ENCODE measurements around the gene TCTN1. TPM values are rescaled to one million over a fixed set of nuclear protein-coding genes. Genes with fewer than 3 reads are reported as not detected.
A peak's percentile ranks its signal among the peaks of the same experiment; 100 is the strongest.
"Not testable (repeated sequence)": the region's sequence is repeated elsewhere in the genome, so short reads cannot be mapped to it uniquely, and the experiment has no call there.

Gene TCTN1
- total RNA-seq, 1 donor from 2014 or later, result 6.6 TPM

GRCh38 chr12:110577864-110578693 lies 35.9 kb upstream of the TCTN1 start:
- peaks cover 63% of the 10 kb centered on the region for H3K4me1 Mint-ChIP-seq (ENCODE audit: low read depth)
- peak overlapping the region; percentile 96 for H3K27ac Mint-ChIP-seq
- peak overlapping the region; percentile 98 for H3K4me3 Mint-ChIP-seq (ENCODE audit: low read depth)
- peak; percentile 50 for DNase-seq (ENCODE audit: low spot score)
- H3K36me3 Mint-ChIP-seq (ENCODE audit: low read depth), result peaks cover 49% of the 10 kb centered on the region
- intact Hi-C loops (cut with micrococcal nuclease), result loop anchor here (1.0 to 10.0 kb wide), 7 partner anchors 13 to 857 kb away; partner anchors contain the start of genes RAD9B and VPS29
- no peaks in the 10 kb centered on the region for H3K27me3 Mint-ChIP-seq (ENCODE audit: low read depth)
- H3K9me3 Mint-ChIP-seq, result peaks cover 4% of the 10 kb centered on the region

- Mint-ChIP-seq H3K4me1 (ENCODE audit: low read depth) (peaks cover 70% of the 10 kb centered on the region), H3K27me3 (ENCODE audit: low read depth) (no peaks in the 10 kb centered on the region), H3K4me3 (ENCODE audit: low read depth) (peak overlapping the region; percentile 98), H3K27ac (peak overlapping the region; percentile 96), H3K9me3 (no peaks in the 10 kb centered on the region), H3K36me3 (ENCODE audit: low read depth) (peaks cover 45% of the 10 kb centered on the region)
- intact Hi-C loops (cut with micrococcal nuclease), result loop anchor here (1.0 to 10.0 kb wide), 7 partner anchors 12 to 856 kb away; partner anchors contain the start of genes RAD9B and VPS29
- DNase-seq (ENCODE audit: low spot score), result no peak
Measured at GRCh38 chr12:110578694-110579534, 35.0 kb upstream of the TCTN1 start.

- peaks cover 74% of the 10 kb centered on the region for H3K4me1 Mint-ChIP-seq (ENCODE audit: low read depth)
- peaks cover 40% of the 10 kb centered on the region for H3K36me3 Mint-ChIP-seq (ENCODE audit: low read depth)
- intact Hi-C loops (cut with micrococcal nuclease), result loop anchor here (2.0 to 10.0 kb wide), 4 partner anchors 77 to 855 kb away; partner anchors contain the start of genes ATP2A2, RAD9B and VPS29
- H3K27me3 Mint-ChIP-seq (ENCODE audit: low read depth), result no peaks in the 10 kb centered on the region
- H3K4me3 Mint-ChIP-seq (ENCODE audit: low read depth), result peak overlapping the region; percentile 98
- no peak for DNase-seq (ENCODE audit: low spot score)
- peak overlapping the region; percentile 96 for H3K27ac Mint-ChIP-seq
- H3K9me3 Mint-ChIP-seq, result no peaks in the 10 kb centered on the region
Measured at GRCh38 chr12:110579535-110580253, 34.2 kb upstream of the TCTN1 start.

- Mint-ChIP-seq H3K9me3 (no peaks in the 10 kb centered on the region), H3K4me3 (ENCODE audit: low read depth) (peak overlapping the region; percentile 98), H3K4me1 (ENCODE audit: low read depth) (peaks cover 70% of the 10 kb centered on the region), H3K27me3 (ENCODE audit: low read depth) (no peaks in the 10 kb centered on the region), H3K27ac (peak overlapping the region; percentile 96), H3K36me3 (ENCODE audit: low read depth) (peaks cover 27% of the 10 kb centered on the region)
- no peak for DNase-seq (ENCODE audit: low spot score)
- intact Hi-C loops (cut with micrococcal nuclease), result loop anchor here (1.0 to 5.0 kb wide), 3 partner anchors 61 to 300 kb away; partner anchors contain the start of genes ATP2A2, FAM216A and GPN3
Measured at GRCh38 chr12:110581931-110582275, 32.0 kb upstream of the TCTN1 start.

GRCh38 chr12:110582276-110583136 lies 31.4 kb upstream of the TCTN1 start:
- peak overlapping the region; percentile 98 for H3K4me3 Mint-ChIP-seq (ENCODE audit: low read depth)
- H3K36me3 Mint-ChIP-seq (ENCODE audit: low read depth), result peaks cover 27% of the 10 kb centered on the region
- no peaks in the 10 kb centered on the region for H3K9me3 Mint-ChIP-seq
- H3K27ac Mint-ChIP-seq, result peak overlapping the region; percentile 96
- intact Hi-C loops (cut with micrococcal nuclease), result loop anchor here (1.0 to 5.0 kb wide), 3 partner anchors 62 to 300 kb away; partner anchors contain the start of genes ATP2A2, FAM216A and GPN3
- H3K27me3 Mint-ChIP-seq (ENCODE audit: low read depth), result no peaks in the 10 kb centered on the region
- peak; percentile 62 for DNase-seq (ENCODE audit: low spot score)
- peaks cover 68% of the 10 kb centered on the region for H3K4me1 Mint-ChIP-seq (ENCODE audit: low read depth)

GRCh38 chr12:110583137-110584059 lies 30.5 kb upstream of the TCTN1 start, which contains the start of gene PPTC7:
TSS of gene PPTC7 (minus strand) at chr12:110583318. CDS start at chr12:110583031, 287 bp downstream.
- DNase-seq (ENCODE audit: low spot score), result peak; percentile 91
- Mint-ChIP-seq H3K4me3 (ENCODE audit: low read depth) (peak within 1 kb of the TSS; percentile 98), H3K27me3 (ENCODE audit: low read depth) (no peaks in the 10 kb centered on the region), H3K27ac (peak within 1 kb of the TSS; percentile 96), H3K36me3 (ENCODE audit: low read depth) (peaks cover 27% of the 10 kb centered on the region), H3K4me1 (ENCODE audit: low read depth) (peaks cover 61% of the 10 kb centered on the region), H3K9me3 (no peaks in the 10 kb centered on the region)
- intact Hi-C loops (cut with micrococcal nuclease), result loop anchor here (2.0 to 5.0 kb wide), 2 partner anchors 63 to 301 kb away; partner anchors contain the start of gene ATP2A2

DNA sequence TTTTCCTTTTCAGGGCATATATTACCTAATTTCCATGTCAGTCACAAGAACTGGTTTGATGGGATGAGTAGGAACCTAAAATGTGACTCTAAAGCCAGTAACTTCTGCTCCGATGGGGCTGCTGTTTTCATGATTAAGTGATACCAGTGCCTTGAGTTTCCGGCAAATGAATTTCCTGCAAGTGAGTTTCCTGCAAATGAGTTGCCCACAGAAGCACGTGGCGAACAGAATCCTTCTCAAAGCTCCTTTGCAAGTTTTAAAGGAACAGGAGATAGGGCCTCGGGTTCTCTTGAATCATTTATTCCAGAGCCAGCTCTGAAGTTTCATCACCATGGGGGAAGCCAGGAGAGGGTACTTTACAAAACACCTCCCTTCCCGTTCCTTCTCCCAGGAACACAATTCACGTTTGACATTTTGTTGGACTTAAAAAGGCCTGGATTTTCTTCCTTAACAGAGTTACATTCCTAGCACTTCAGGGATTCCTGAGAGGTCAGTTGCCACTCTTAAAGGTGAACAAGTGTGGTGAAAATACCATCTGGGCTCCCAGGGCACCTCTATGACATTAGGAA lies 28.6 kb upstream of the TCTN1 start:
- peak overlapping the region; percentile 72 for H3K4me3 Mint-ChIP-seq (ENCODE audit: low read depth)
- H3K27me3 Mint-ChIP-seq (ENCODE audit: low read depth), result no peaks in the 10 kb centered on the region
- peaks cover 16% of the 10 kb centered on the region for H3K36me3 Mint-ChIP-seq (ENCODE audit: low read depth)
- H3K4me1 Mint-ChIP-seq (ENCODE audit: low read depth), result peaks cover 46% of the 10 kb centered on the region
- H3K27ac Mint-ChIP-seq, result peak overlapping the region; percentile 92
- intact Hi-C loops (cut with micrococcal nuclease), result no loop called here
- H3K9me3 Mint-ChIP-seq, result no peaks in the 10 kb centered on the region
- peak; percentile 24 for DNase-seq (ENCODE audit: low spot score)

- H3K27ac Mint-ChIP-seq; H3K27me3 Mint-ChIP-seq (ENCODE audit: low read depth); H3K36me3 Mint-ChIP-seq (ENCODE audit: low read depth); H3K9me3 Mint-ChIP-seq; H3K4me3 Mint-ChIP-seq (ENCODE audit: low read depth); intact Hi-C loops (cut with micrococcal nuclease); DNase-seq (ENCODE audit: low spot score): not testable (repeated sequence)
- H3K4me1 Mint-ChIP-seq (ENCODE audit: low read depth), result peaks cover 46% of the 10 kb centered on the region
Measured at GRCh38 chr12:110587102-110587501, 26.8 kb upstream of the TCTN1 start.

DNA sequence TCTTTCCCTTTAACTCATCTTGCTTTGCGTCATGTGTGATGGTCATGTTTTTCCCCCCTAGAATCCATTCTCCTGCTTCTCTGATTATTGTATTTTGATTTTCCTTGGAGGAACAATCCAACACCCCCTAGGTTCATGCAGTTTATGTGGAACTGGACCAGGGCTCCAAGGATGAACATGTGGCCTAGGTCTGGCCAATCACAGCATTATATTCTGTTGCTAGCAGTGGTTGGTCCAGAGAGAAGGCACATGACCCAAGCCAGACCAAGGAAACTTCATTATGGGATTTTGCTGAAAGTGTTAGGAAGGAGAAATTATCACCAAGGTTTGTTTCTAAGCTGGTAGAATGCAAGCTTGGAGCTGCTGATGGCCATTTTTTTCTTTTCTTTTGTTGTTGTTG lies 23.9 kb upstream of the TCTN1 start:
- intact Hi-C loops (cut with micrococcal nuclease), result no loop called here
- Mint-ChIP-seq H3K4me1 (ENCODE audit: low read depth) (peaks cover 28% of the 10 kb centered on the region), H3K36me3 (ENCODE audit: low read depth) (no peaks in the 10 kb centered on the region), H3K4me3 (ENCODE audit: low read depth) (no peak overlapping the region), H3K27ac (peak overlapping the region; percentile 84), H3K9me3 (no peaks in the 10 kb centered on the region), H3K27me3 (ENCODE audit: low read depth) (no peaks in the 10 kb centered on the region)
- no peak for DNase-seq (ENCODE audit: low spot score)

DNA sequence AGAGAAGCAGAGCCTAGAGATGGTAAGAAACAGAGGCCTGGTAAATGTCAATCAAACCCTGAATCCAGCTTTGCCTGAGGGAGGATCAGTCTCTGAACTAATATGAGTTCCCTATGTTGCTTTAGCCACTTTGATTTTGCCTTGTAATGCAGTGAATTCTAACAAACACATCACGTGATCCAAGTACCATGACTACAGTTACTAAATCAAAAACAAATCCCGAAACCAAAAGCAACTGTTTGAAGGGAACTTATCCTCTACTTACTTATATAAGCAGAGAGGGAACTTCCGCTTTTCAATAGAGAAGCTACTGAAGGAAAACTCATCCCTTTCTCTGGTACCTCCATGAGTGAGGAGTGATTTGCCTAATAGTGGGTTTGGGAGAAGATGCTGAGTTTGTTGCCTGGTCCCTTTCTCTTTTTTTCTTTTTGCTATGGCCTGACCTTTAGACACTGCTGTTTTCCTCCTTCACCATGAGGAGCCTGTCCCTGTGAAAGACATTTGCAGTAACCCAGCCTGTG lies 23.1 kb upstream of the TCTN1 start:
- peaks cover 20% of the 10 kb centered on the region for H3K4me1 Mint-ChIP-seq (ENCODE audit: low read depth)
- peak overlapping the region; percentile 14 for H3K4me3 Mint-ChIP-seq (ENCODE audit: low read depth)
- H3K9me3 Mint-ChIP-seq, result no peaks in the 10 kb centered on the region
- intact Hi-C loops (cut with micrococcal nuclease), result loop anchor here (1.0 kb wide), 1 partner anchor 13 kb away; no protein-coding TSS in a partner anchor
- DNase-seq (ENCODE audit: low spot score), result peak; percentile 27
- no peaks in the 10 kb centered on the region for H3K36me3 Mint-ChIP-seq (ENCODE audit: low read depth)
- no peaks in the 10 kb centered on the region for H3K27me3 Mint-ChIP-seq (ENCODE audit: low read depth)
- peak overlapping the region; percentile 84 for H3K27ac Mint-ChIP-seq

Measured in activated T-helper 2 cell treated with anti-CD3 and anti-CD28 coated beads, Interferon-gamma antibody, Interleukin-2, Interleukin-4, amounts not matched to agents 10 μg/mL and 5 μg/mL and 100 μg/mL, durations not matched to agents 14 hours and 24 hours and 36 hours (primary cell).